Neutrophil (primary cell): ENCODE data around the gene PCYT1A.
A peak's percentile ranks its signal among the peaks of the same experiment; 100 is the strongest.

Source experiments
- H3K27ac ChIP-seq: fragments of 200-600 bp; sonication (generic); 2 replicates; pipeline ENCODE4 v1.5.1; 2016; ENCODE audit warnings: mild to moderate bottlenecking, moderate library complexity
- H3K27me3 ChIP-seq: fragments of 200-600 bp; sonication (generic); 2 replicates; pipeline ENCODE4 v1.6.0; 2016; ENCODE audit warnings: mild to moderate bottlenecking
- H3K36me3 ChIP-seq: fragments of 200-600 bp; sonication (generic); 2 replicates; pipeline ENCODE4 v1.5.1; 2017
- H3K4me1 ChIP-seq, 2 experiments: fragments of 200-600 bp in 1 of 2; sonication (generic) in 1 of 2; 1 replicate in 1 of 2; 2 replicates in 1 of 2; pipeline versions ENCODE4 v1.5.1 to v1.6.1; 2013 to 2016; ENCODE audit warnings: low read depth in 1 of 2, low read length in 1 of 2, mild to moderate bottlenecking in 1 of 2, moderate library complexity in 1 of 2; ENCODE audit not compliant: control insufficient read depth in 1 of 2, insufficient read depth in 1 of 2
- H3K4me3 ChIP-seq, 2 experiments: fragments of 200-600 bp in 1 of 2; sonication (generic) in 1 of 2; 1 replicate in 1 of 2; 2 replicates in 1 of 2; pipeline ENCODE4 v1.5.1; 2013 to 2016; ENCODE audit warnings: low read depth in 1 of 2, low read length in 1 of 2, mild to moderate bottlenecking in 1 of 2, moderate library complexity in 1 of 2
- H3K9me3 ChIP-seq: fragments of 200-600 bp; sonication (generic); 2 replicates; pipeline ENCODE4 v1.5.1; 2016
- CTCF ChIP-seq: fragments of 200-600 bp; sonication (generic); IDR thresholded peaks from 2 replicates; pipeline ENCODE4 v1.5.1; 2016; ENCODE audit warnings: antibody characterized with exemption

Gene PCYT1A

GRCh38 chr3:196193736-196194541 lies 93.6 kb downstream of the PCYT1A start:
- Histone ChIP-seq H3K36me3 (no peaks in the 10 kb centered on the region), H3K4me3 (peak overlapping the region; percentile 7 to 53), H3K27ac (peak overlapping the region; percentile 98), H3K4me1 (peaks cover 51 to 54% of the 10 kb centered on the region in 2 experiments), H3K9me3 (no peaks in the 10 kb centered on the region), H3K27me3 (no peaks in the 10 kb centered on the region)
- no peak for TF ChIP-seq CTCF

- Histone ChIP-seq H3K36me3 (no peaks in the 10 kb centered on the region), H3K27ac (peak overlapping the region; percentile 98), H3K27me3 (no peaks in the 10 kb centered on the region), H3K9me3 (no peaks in the 10 kb centered on the region), H3K4me1 (peaks cover 51 to 54% of the 10 kb centered on the region in 2 experiments), H3K4me3 (peak overlapping the region; percentile 41 to 53)
- TF ChIP-seq CTCF: no peak
Measured at GRCh38 chr3:196193133-196193735, 94.3 kb downstream of the PCYT1A start.

GRCh38 chr3:196192524-196193051 lies 94.9 kb downstream of the PCYT1A start:
- TF ChIP-seq CTCF: no peak
- no peaks in the 10 kb centered on the region for H3K27me3 ChIP-seq
- H3K9me3 ChIP-seq: no peaks in the 10 kb centered on the region
- peak overlapping the region; percentile 98 for H3K27ac ChIP-seq
- H3K36me3 ChIP-seq: no peaks in the 10 kb centered on the region
- H3K4me1 ChIP-seq: peaks cover 51 to 54% of the 10 kb centered on the region in 2 experiments
- H3K4me3 ChIP-seq: peak overlapping the region; percentile 41 to 53

GRCh38 chr3:196192036-196192523 lies 95.4 kb downstream of the PCYT1A start:
- peak; percentile 43 for TF ChIP-seq CTCF
- H3K9me3 ChIP-seq: no peaks in the 10 kb centered on the region
- H3K36me3 ChIP-seq: no peaks in the 10 kb centered on the region
- H3K27ac ChIP-seq: peak overlapping the region; percentile 98
- peak overlapping the region; percentile 41 to 53 for H3K4me3 ChIP-seq
- H3K4me1 ChIP-seq: peaks cover 52 to 58% of the 10 kb centered on the region in 2 experiments
- H3K27me3 ChIP-seq: no peaks in the 10 kb centered on the region

- Histone ChIP-seq H3K27ac (peak overlapping the region; percentile 17), H3K27me3 (no peaks in the 10 kb centered on the region), H3K36me3 (no peaks in the 10 kb centered on the region), H3K4me1 (peaks cover 47 to 48% of the 10 kb centered on the region in 2 experiments), H3K4me3 (no peak overlapping the region), H3K9me3 (no peaks in the 10 kb centered on the region)
- TF ChIP-seq CTCF: no peak
Measured at GRCh38 chr3:196189566-196190347, 97.8 kb downstream of the PCYT1A start.
